Measurements from ENCODE around the gene TRIO. TPM values are rescaled to one million over a fixed set of nuclear protein-coding genes. Genes with fewer than 3 reads are reported as not detected.

Gene TRIO
- total RNA-seq, 4 donors from 2014 or later: 186 to 388 (median 285) TPM

GRCh38 chr5:14413331-14413750, 270.2 kb downstream of the TRIO start:
- H3K36me3 ChIP-seq: peaks cover 0 to 28% (median 12%) of the 10 kb centered on the region in 4 donors
- intact Hi-C loops (cut with DNase I; ENCODE audit: low total_unique reads): no loop called here

DNA sequence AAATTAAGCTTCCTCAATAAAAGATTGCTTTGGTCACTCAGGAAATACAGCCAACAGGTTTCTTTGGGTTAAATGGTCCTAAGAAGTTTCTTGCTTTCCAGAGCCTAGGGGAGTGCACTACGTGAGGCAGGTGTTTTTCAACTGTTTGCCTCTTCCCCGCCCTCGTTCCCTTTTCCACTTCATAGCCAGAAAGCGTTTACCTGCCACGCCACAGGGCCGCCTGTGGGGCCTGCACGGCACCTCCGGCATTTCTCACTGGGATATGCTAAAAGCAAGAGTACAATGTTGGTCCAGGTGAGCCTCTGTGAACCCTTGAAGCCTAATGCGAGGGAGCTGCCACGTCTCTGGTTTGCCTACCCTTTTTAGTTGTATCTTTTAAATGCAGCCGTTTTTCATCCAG, 270.9 kb downstream of the TRIO start:
- no peak for DNase-seq
- intact Hi-C loops (cut with DNase I; ENCODE audit: low total_unique reads): no loop called here
- Histone ChIP-seq H3K27ac (peak overlapping the region in 2 of 4 donors; percentile 24 to 34), H3K4me1 (peaks cover 0 to 17% (median 2%) of the 10 kb centered on the region in 4 donors), H3K9me3 (no peaks in the 10 kb centered on the region), H3K36me3 (peaks cover 0 to 22% (median 10%) of the 10 kb centered on the region in 4 donors), H3K27me3 (no peaks in the 10 kb centered on the region), H3K4me3 (no peak overlapping the region)
- WGBS, 2 donors (ENCODE audit: low coverage in 1 of 2): 55 to 78% methylated on average over 9 to 11 of the region's 11 CpGs
- TF ChIP-seq POLR2A (IDR thresholded peaks at IDR 0.05) (no peak), CTCF (IDR thresholded peaks at IDR 0.05) (no peak), EP300 (IDR thresholded peaks at IDR 0.05; ENCODE audit: low read depth) (no peak), POLR2AphosphoS5 (IDR thresholded peaks at IDR 0.05) (no peak)
- in situ Hi-C loops (cut with MboI; ENCODE audit: low pct_ligation_motif_present in 1 of 4, low pct_unique_long_range_greater_than_20kb in 1 of 4, low sequenced_read_pairs in 3 of 4): loop anchor here in 1 of 4 donors (25.0 kb wide), 1 partner anchor 598 kb away; no protein-coding TSS in a partner anchor

More at GRCh38 chr5:14413331-14413750, 270.2 kb downstream of the TRIO start:
- no peaks in the 10 kb centered on the region for H3K9me3 ChIP-seq
- WGBS, 2 donors (ENCODE audit: low coverage in 1 of 2): 62 to 92% methylated on average over 4 to 7 of the region's 7 CpGs
- TF ChIP-seq EP300 (IDR thresholded peaks at IDR 0.05; ENCODE audit: low read depth) (no peak), POLR2A (IDR thresholded peaks at IDR 0.05) (no peak), POLR2AphosphoS5 (IDR thresholded peaks at IDR 0.05) (no peak), CTCF (IDR thresholded peaks at IDR 0.05) (no peak)
- no peaks in the 10 kb centered on the region for H3K27me3 ChIP-seq
- no peak overlapping the region for H3K4me3 ChIP-seq
- in situ Hi-C loops (cut with MboI; ENCODE audit: low pct_ligation_motif_present in 1 of 4, low pct_unique_long_range_greater_than_20kb in 1 of 4, low sequenced_read_pairs in 3 of 4): loop anchor here in 1 of 4 donors (25.0 kb wide), 1 partner anchor 599 kb away; no protein-coding TSS in a partner anchor
- no peak for DNase-seq
- peak overlapping the region in 2 of 4 donors; percentile 24 to 34 for H3K27ac ChIP-seq
- peaks cover 0 to 17% (median 2%) of the 10 kb centered on the region in 4 donors for H3K4me1 ChIP-seq

GRCh38 chr5:14414656-14415023, 271.5 kb downstream of the TRIO start:
- WGBS, 2 donors (ENCODE audit: low coverage in 1 of 2): 66 to 80% methylated on average over 2 to 7 of the region's 7 CpGs
- no peak overlapping the region for H3K4me3 ChIP-seq
- in situ Hi-C loops (cut with MboI; ENCODE audit: low pct_ligation_motif_present in 1 of 4, low pct_unique_long_range_greater_than_20kb in 1 of 4, low sequenced_read_pairs in 3 of 4): loop anchor here in 1 of 4 donors (25.0 kb wide), 1 partner anchor 598 kb away; no protein-coding TSS in a partner anchor
- no peaks in the 10 kb centered on the region for H3K27me3 ChIP-seq
- H3K36me3 ChIP-seq: peaks cover 0 to 22% (median 10%) of the 10 kb centered on the region in 4 donors
- peaks cover 0 to 17% (median 2%) of the 10 kb centered on the region in 4 donors for H3K4me1 ChIP-seq
- intact Hi-C loops (cut with DNase I; ENCODE audit: low total_unique reads): no loop called here
- H3K9me3 ChIP-seq: no peaks in the 10 kb centered on the region
- TF ChIP-seq POLR2AphosphoS5 (IDR thresholded peaks at IDR 0.05): no peak
- TF ChIP-seq EP300 (IDR thresholded peaks at IDR 0.05; ENCODE audit: low read depth): no peak
- no peak for TF ChIP-seq CTCF (IDR thresholded peaks at IDR 0.05)
- TF ChIP-seq POLR2A (IDR thresholded peaks at IDR 0.05): no peak
- DNase-seq: no peak
- H3K27ac ChIP-seq: peak overlapping the region in 1 of 4 donors; percentile 34

GRCh38 chr5:14415024-14415697, 272.0 kb downstream of the TRIO start:
- no peaks in the 10 kb centered on the region for H3K9me3 ChIP-seq
- peaks cover 0 to 24% (median 9%) of the 10 kb centered on the region in 4 donors for H3K36me3 ChIP-seq
- no peak overlapping the region for H3K27ac ChIP-seq
- intact Hi-C loops (cut with DNase I; ENCODE audit: low total_unique reads) (no loop called here), in situ Hi-C loops (cut with MboI; ENCODE audit: low pct_ligation_motif_present in 1 of 4, low pct_unique_long_range_greater_than_20kb in 1 of 4, low sequenced_read_pairs in 3 of 4) (loop anchor here in 1 of 4 donors (25.0 kb wide), 1 partner anchor 597 kb away; no protein-coding TSS in a partner anchor)
- 78 to 92% methylated on average over 6 to 16 of the region's 16 CpGs for WGBS, 2 donors (ENCODE audit: low coverage in 1 of 2)
- H3K4me1 ChIP-seq: peaks cover 0 to 17% (median 2%) of the 10 kb centered on the region in 4 donors
- H3K4me3 ChIP-seq: no peak overlapping the region
- H3K27me3 ChIP-seq: no peaks in the 10 kb centered on the region
- TF ChIP-seq EP300 (IDR thresholded peaks at IDR 0.05; ENCODE audit: low read depth) (no peak), POLR2AphosphoS5 (IDR thresholded peaks at IDR 0.05) (no peak)
- no peak for DNase-seq

Measured in transverse colon (tissue), 4 donors.